IMR-90 (cell line): ENCODE results near the gene DPY19L1.

Source experiments
- FOS ChIP-seq: fragments of 150-350 bp; IDR thresholded peaks from 2 replicates; pipeline ENCODE4 v1.6.1; 2016; ENCODE audit warnings: low read depth, low read length
- MAFK ChIP-seq: IDR thresholded peaks from 2 replicates; pipeline ENCODE4 v1.6.1; 2012; ENCODE audit warnings: low read depth, low read length, improper control_type of control experiment
- NFE2L2 ChIP-seq: fragments of 150-350 bp; IDR thresholded peaks from 2 replicates; pipeline ENCODE4 v1.6.1; 2016; ENCODE audit warnings: low read depth, mild to moderate bottlenecking, low read length
- POLR2A ChIP-seq: IDR thresholded peaks from 2 replicates; pipeline ENCODE4 v1.6.1; 2012; ENCODE audit warnings: mild to moderate bottlenecking, low read depth, low read length

DNA sequence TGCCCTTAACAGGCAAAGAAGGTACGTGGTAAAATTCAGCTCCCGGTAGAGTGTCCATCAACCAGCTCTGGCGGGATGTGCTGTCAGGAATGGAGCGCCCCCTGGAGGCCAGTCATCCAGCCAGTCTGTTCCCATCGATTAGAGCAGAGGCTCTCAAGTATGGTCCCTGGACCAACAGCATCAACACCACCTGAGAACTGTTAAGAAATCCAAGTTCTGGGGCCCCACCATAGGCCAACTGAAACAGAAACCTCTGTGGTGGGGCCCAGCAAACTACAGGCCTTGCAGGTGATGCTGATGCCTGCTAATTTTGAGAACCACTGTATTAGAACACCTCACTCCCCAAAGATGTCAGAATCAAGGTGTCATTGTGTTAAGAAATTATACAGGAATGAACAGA, 109.2 kb downstream of the DPY19L1 start:
- no peak for TF ChIP-seq MAFK
- TF ChIP-seq NFE2L2: no peak
- no peak for TF ChIP-seq POLR2A
- TF ChIP-seq FOS: no peak
